Lower leg skin (tissue), 3 donors: ENCODE data around the gene ADGRD1.

ENCODE experiments used
- CTCF ChIP-seq, 3 donors: fragments of 450-650 bp; IDR thresholded peaks; one replicate each; pipeline ENCODE4 v1.5.1; 2016; ENCODE audit warnings: antibody characterized with exemption in 3 of 3, mild to moderate bottlenecking in 3 of 3, moderate library complexity in 2 of 3
- POLR2A ChIP-seq, 2 donors: fragments of 450-650 bp; IDR thresholded peaks; one replicate each; pipeline ENCODE4 v1.6.1; 2016 to 2017; ENCODE audit warnings: antibody characterized with exemption in 2 of 2, mild to moderate bottlenecking in 1 of 2, moderate library complexity in 1 of 2

- TF ChIP-seq CTCF (IDR thresholded peaks at IDR 0.05) (no peak), POLR2A (IDR thresholded peaks at IDR 0.05) (no peak)
Observed at GRCh38 chr12:131077931-131078391, 124.3 kb downstream of the ADGRD1 start.
